ENCODE measurements around the gene CCDC9B. TPM values are rescaled to one million over a fixed set of nuclear protein-coding genes. Genes with fewer than 3 reads are reported as not detected.

Gene CCDC9B
- total RNA-seq, 1 donor from 2014 or later = 71.4 TPM

DNA sequence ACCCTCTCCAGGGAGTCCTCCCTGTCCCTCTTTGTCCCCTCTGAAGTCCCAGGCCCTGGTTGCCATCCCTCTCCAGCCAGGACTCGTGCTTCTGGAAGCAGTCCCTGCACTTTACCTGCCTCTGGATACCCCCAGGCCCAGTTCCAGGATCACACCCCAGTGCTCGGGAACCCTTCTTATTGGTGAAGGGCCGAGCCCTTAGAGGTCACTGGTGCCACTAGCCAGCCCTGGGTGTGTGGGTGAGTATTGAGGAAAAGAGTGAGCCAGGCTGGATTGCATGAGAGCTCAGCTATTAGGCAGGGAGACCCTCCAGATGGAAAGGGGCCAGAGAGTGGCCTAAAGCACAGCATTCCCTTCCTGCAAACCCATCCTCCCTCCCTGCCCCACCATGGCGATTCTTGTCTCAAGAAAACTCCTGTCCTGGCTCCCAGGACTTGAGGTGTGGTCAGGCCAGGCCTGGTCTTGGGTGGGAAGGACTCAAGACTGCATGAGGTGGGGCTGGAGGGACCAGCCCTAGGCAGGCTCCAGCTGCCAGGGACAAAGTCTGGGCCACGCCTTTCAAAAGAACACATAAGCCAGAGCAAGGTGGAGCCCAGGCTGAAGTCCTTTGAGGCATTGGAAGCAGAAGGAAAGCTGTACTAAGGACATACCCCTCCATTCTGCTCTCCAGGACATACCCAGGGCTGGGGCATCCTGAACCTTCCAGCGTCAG lies 5.3 kb upstream of the CCDC9B start:
- H3K9me3 ChIP-seq = no peaks in the 10 kb centered on the region
- H3K27ac ChIP-seq = no peak overlapping the region
- no peak overlapping the region for H3K4me3 ChIP-seq
- TF ChIP-seq, protein P1, sequence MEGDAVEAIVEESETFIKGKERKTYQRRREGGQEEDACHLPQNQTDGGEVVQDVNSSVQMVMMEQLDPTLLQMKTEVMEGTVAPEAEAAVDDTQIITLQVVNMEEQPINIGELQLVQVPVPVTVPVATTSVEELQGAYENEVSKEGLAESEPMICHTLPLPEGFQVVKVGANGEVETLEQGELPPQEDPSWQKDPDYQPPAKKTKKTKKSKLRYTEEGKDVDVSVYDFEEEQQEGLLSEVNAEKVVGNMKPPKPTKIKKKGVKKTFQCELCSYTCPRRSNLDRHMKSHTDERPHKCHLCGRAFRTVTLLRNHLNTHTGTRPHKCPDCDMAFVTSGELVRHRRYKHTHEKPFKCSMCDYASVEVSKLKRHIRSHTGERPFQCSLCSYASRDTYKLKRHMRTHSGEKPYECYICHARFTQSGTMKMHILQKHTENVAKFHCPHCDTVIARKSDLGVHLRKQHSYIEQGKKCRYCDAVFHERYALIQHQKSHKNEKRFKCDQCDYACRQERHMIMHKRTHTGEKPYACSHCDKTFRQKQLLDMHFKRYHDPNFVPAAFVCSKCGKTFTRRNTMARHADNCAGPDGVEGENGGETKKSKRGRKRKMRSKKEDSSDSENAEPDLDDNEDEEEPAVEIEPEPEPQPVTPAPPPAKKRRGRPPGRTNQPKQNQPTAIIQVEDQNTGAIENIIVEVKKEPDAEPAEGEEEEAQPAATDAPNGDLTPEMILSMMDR (IDR thresholded peaks at IDR 0.05) = no peak
- H3K4me1 ChIP-seq = peaks cover 35% of the 10 kb centered on the region
- intact Hi-C loops (cut with DNase I) = no loop called here
- H3K36me3 ChIP-seq = no peaks in the 10 kb centered on the region
- peak; percentile 29 for DNase-seq
- H3K27me3 ChIP-seq (ENCODE audit: low read depth) = no peaks in the 10 kb centered on the region
- no peak for ATAC-seq

DNA sequence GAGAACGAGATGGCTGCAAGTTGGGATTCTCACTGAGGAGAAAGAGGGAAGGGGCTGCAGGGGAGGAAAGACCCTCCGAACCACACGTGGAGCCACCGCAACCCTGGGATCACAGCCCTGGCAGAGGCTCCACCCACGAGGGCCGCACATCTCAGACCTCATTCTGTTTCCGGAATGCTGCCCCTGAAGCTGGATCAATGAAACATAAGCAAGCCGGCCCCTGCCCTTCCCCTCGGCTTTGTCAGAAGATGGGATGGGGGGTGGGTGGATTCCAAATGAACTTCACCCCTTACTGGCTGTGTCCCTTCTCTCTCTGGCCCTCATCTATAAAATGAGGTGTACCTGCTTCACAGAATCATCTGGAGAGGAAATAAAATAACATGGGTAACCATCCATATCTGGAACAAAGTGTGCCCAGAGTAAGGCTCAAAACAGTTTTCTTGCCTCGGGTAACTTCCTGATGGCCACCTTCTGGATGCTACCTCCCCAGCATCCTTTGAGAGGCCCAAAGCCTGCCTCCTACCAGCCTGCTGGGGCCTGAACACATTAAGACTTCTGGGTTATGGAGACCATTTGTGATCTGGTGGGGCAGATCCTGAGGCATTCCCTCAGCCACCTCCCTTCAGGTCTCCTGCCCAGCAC lies 4.6 kb upstream of the CCDC9B start:
- Histone ChIP-seq H3K4me1 (peaks cover 41% of the 10 kb centered on the region), H3K36me3 (no peaks in the 10 kb centered on the region), H3K9me3 (no peaks in the 10 kb centered on the region), H3K27me3 (ENCODE audit: low read depth) (no peaks in the 10 kb centered on the region), H3K27ac (no peak overlapping the region), H3K4me3 (no peak overlapping the region)
- DNase-seq = peak; percentile 35
- TF ChIP-seq, protein P1 (IDR thresholded peaks at IDR 0.05) = no peak
- ATAC-seq = no peak
- intact Hi-C loops (cut with DNase I) = no loop called here

DNA sequence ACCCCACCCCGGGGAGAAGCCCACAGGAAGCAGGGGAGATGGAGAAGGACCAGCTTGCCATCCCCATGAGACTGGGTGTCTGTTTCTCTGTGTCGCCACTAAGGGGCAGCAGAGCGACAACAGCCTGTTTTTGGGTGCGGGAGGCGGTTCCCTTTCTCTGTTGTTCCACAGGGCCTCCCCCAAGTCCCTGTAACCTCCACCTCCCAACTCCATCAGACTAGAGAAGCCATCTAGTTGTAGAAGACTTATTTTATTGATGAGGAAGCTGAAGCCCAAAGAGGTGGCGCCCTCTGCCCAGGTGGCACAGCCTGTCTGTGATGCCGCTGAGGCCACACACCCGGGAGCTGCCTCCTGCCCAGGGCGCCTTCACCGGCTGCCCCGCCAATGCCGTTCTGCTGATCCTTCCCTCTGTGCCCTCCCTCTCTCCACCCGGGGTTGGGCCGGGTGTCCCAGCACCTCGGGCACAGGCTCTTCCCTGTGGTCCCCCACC lies 3.9 kb upstream of the CCDC9B start:
- DNase-seq (peak; percentile 76), ATAC-seq (peak; percentile 40 to 44)
- TF ChIP-seq, protein P1 (IDR thresholded peaks at IDR 0.05) = peak; percentile 80
- intact Hi-C loops (cut with DNase I) = no loop called here
- Histone ChIP-seq H3K4me3 (no peak overlapping the region), H3K36me3 (no peaks in the 10 kb centered on the region), H3K27ac (no peak overlapping the region), H3K27me3 (ENCODE audit: low read depth) (no peaks in the 10 kb centered on the region), H3K9me3 (no peaks in the 10 kb centered on the region), H3K4me1 (peaks cover 48% of the 10 kb centered on the region)

DNA sequence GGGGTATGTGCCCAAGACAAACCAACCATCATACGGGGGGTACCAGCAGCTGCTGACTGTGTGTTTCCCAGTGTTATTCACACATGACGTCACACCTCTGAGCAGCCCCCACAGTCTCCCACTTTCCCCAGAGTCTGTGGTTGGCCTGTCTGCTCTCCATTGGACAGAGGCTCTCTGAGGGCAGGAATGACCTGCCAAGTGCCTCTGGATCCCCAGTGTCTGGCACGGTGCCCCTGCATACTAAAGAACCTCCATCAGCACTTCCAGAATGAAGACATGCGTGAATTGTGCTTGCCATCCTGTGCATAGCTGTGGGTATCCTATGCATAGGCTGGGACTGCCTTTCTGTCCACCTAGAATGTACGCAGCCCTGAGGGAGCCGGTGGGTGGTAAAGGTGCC lies 3.5 kb upstream of the CCDC9B start:
- DNase-seq = no peak
- no peak for ATAC-seq
- intact Hi-C loops (cut with DNase I) = no loop called here
- H3K27ac ChIP-seq = no peak overlapping the region
- no peaks in the 10 kb centered on the region for H3K27me3 ChIP-seq (ENCODE audit: low read depth)
- TF ChIP-seq, protein P1 (IDR thresholded peaks at IDR 0.05) = no peak
- H3K9me3 ChIP-seq = no peaks in the 10 kb centered on the region
- no peaks in the 10 kb centered on the region for H3K36me3 ChIP-seq
- H3K4me3 ChIP-seq = no peak overlapping the region
- H3K4me1 ChIP-seq = peaks cover 53% of the 10 kb centered on the region

GRCh38 chr15:40343512-40343911 lies 2.8 kb upstream of the CCDC9B start:
- intact Hi-C loops (cut with DNase I) = no loop called here
- DNase-seq (no peak), ATAC-seq (no peak)
- H3K27me3 ChIP-seq (ENCODE audit: low read depth) = no peaks in the 10 kb centered on the region
- H3K9me3 ChIP-seq = no peaks in the 10 kb centered on the region
- TF ChIP-seq, protein P1 (IDR thresholded peaks at IDR 0.05) = no peak
- no peaks in the 10 kb centered on the region for H3K36me3 ChIP-seq
- H3K4me1 ChIP-seq = peaks cover 60% of the 10 kb centered on the region
- H3K27ac ChIP-seq = no peak overlapping the region
- no peak overlapping the region for H3K4me3 ChIP-seq
